Testis (tissue), 2 donors: Measurements from ENCODE around the gene WTAP.

ENCODE experiments used
- POLR2A ChIP-seq: fragments of 450-650 bp; IDR thresholded peaks from one replicate; pipeline ENCODE4 v1.6.1; 2017; ENCODE audit warnings: antibody characterized with exemption, mild to moderate bottlenecking, moderate library complexity
- TF ChIP-seq, protein P1 (sequence below), 3 experiments: fragments of 450-650 bp in 2 of 3; fragments of 200-600 bp in 1 of 3; sonication (generic) in 1 of 3; IDR thresholded peaks; one replicate each; pipeline ENCODE4 v1.5.1; 2016 to 2019; ENCODE audit warnings: antibody characterized with exemption in 3 of 3, mild to moderate bottlenecking in 2 of 3, moderate library complexity in 1 of 3

GRCh38 chr6:159759645-159760044 lies 32.3 kb downstream of the WTAP start:
- TF ChIP-seq, protein P1, sequence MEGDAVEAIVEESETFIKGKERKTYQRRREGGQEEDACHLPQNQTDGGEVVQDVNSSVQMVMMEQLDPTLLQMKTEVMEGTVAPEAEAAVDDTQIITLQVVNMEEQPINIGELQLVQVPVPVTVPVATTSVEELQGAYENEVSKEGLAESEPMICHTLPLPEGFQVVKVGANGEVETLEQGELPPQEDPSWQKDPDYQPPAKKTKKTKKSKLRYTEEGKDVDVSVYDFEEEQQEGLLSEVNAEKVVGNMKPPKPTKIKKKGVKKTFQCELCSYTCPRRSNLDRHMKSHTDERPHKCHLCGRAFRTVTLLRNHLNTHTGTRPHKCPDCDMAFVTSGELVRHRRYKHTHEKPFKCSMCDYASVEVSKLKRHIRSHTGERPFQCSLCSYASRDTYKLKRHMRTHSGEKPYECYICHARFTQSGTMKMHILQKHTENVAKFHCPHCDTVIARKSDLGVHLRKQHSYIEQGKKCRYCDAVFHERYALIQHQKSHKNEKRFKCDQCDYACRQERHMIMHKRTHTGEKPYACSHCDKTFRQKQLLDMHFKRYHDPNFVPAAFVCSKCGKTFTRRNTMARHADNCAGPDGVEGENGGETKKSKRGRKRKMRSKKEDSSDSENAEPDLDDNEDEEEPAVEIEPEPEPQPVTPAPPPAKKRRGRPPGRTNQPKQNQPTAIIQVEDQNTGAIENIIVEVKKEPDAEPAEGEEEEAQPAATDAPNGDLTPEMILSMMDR (IDR thresholded peaks at IDR 0.05) = no peak
- TF ChIP-seq POLR2A = no peak
